Kidney (tissue), 14 donors: ENCODE measurements around the gene GTSE1. TPM values are rescaled to one million over a fixed set of nuclear protein-coding genes. Genes with fewer than 3 reads are reported as not detected.
A peak's percentile ranks its signal among the peaks of the same experiment; 100 is the strongest.

ENCODE experiments used
- DNase-seq, 5 donors: peaks; one replicate each; pipeline ENCODE4 v3.0.0-alpha.2; 2013 to 2020
- FAIRE-seq: peaks from 2 replicates; lab custom pipeline; 2012; peaks lifted over from hg19 to GRCh38; lab: Jason Lieb, UNC
- H3K27ac ChIP-seq, 2 donors: one replicate each; pipeline ENCODE4 v1.7.0; 2013; ENCODE audit warnings: low read depth in 2 of 2, low read length in 2 of 2, inconsistent platforms in 1 of 2
- H3K27me3 ChIP-seq: one replicate; pipeline ENCODE4 v1.7.1; 2013; ENCODE audit warnings: low read length, inconsistent platforms; ENCODE audit not compliant: control insufficient read depth, insufficient read depth
- H3K36me3 ChIP-seq, 3 donors: one replicate each; pipeline versions ENCODE4 v1.7.0 to v1.7.1; 2013; ENCODE audit warnings: low read length in 3 of 3, control low read depth in 1 of 3, inconsistent platforms in 1 of 3; ENCODE audit not compliant: insufficient read depth in 3 of 3, control insufficient read depth in 2 of 3
- H3K4me1 ChIP-seq, 3 donors: one replicate each; pipeline versions ENCODE4 v1.7.0 to v1.7.1; 2013; ENCODE audit warnings: low read length in 3 of 3, inconsistent platforms in 1 of 3, low read depth in 1 of 3; ENCODE audit not compliant: control insufficient read depth in 2 of 3, insufficient read depth in 2 of 3
- H3K4me3 ChIP-seq, 3 donors: one replicate each; pipeline versions ENCODE4 v1.7.0 to v1.8.1; 2013; ENCODE audit warnings: low read length in 3 of 3, control low read depth in 1 of 3, inconsistent platforms in 1 of 3
- H3K9ac ChIP-seq, 3 donors: one replicate each; pipeline versions ENCODE4 v1.7.0 to v1.7.1; 2013; ENCODE audit warnings: low read length in 3 of 3, control low read depth in 1 of 3, inconsistent platforms in 1 of 3
- H3K9me3 ChIP-seq, 3 donors: one replicate each; pipeline versions ENCODE4 v1.7.0 to v1.7.1; 2013; ENCODE audit warnings: low read length in 3 of 3, control low read depth in 1 of 3, inconsistent platforms in 1 of 3; ENCODE audit not compliant: control insufficient read depth in 2 of 3, insufficient read depth in 1 of 3
- CTCF ChIP-seq: IDR thresholded peaks from 3 replicates; pipeline ENCODE4 v1.5.1; 2012; ENCODE audit warnings: mild to moderate bottlenecking, moderate library complexity, borderline replicate concordance; ENCODE audit not compliant: insufficient read depth; ENCODE audit errors: extremely low read depth
- intact Hi-C: fragments of 100-400 bp; cut with DNase I; formaldehyde crosslinking; loops from one replicate; pipeline ENCODE4 v1.11.1; 2022
- polyA plus RNA-seq: library from polyadenylated mRNA; stranded (reverse); fragments of 350-450 nt; fragmentation: Illumina TruSeq; extraction: RNeasy Lipid Tissue Mini Kit (QIAGEN cat#74804); gene quantifications from one replicate; pipeline ENCODE4 v1.2.3, GENCODE V29; 2014; ENCODE audit warnings: low read depth, low replicate concordance; ENCODE audit not compliant: insufficient read depth
- total RNA-seq: library from RNA; stranded (reverse); fragmentation: NEBNext Ultra II Directional; extraction: Animal tissue kit (Norgen Biotek cat#: 25700); gene quantifications from one replicate; pipeline ENCODE4 v1.2.1, GENCODE V29; 2021
- donor health status: control.
- donor health status: control.
- donor health status: control.
- donor health status: control.
- donor health status: control.
- donor health status: DM: yes; HTN: yes; CAD: no.
- donor health status: Normal renal cell carcinoma (clear cell type).

Gene GTSE1
- total and polyA plus RNA-seq, 2 donors from 2014 or later = 0.41 to 0.94 TPM

DNA sequence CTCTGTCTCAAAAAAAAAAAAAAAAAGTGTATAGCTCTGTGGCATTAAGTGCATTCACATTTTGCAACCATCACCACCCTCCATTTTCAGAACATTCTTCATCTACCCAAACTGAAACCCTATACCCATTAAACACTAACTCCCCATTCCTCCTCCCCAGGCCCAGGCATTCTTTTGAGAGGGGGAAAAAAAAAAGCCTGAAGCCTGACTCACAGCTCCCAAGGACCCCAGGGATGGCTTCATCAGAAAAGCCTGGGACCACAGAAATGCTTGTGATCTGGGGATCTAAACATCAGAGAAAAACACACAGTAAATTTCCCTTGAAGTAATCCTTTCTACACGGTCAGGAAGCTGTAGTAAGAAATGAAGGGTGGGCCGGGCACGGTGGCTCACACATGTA, 10.7 kb upstream of the GTSE1 start:
- Histone ChIP-seq H3K36me3 (peaks cover 4 to 66% (median 30%) of the 10 kb centered on the region in 3 donors), H3K4me1 (peaks cover 0 to 13% (median 0%) of the 10 kb centered on the region in 3 donors), H3K9me3 (no peaks in the 10 kb centered on the region), H3K9ac (no peak overlapping the region), H3K4me3 (no peak overlapping the region), H3K27me3 (no peaks in the 10 kb centered on the region), H3K27ac (no peak overlapping the region)
- TF ChIP-seq CTCF = no peak
- no peak for DNase-seq
- no peak for FAIRE-seq
- intact Hi-C loops = no loop called here

- Histone ChIP-seq H3K9ac (no peak overlapping the region), H3K4me3 (no peak overlapping the region), H3K27me3 (no peaks in the 10 kb centered on the region), H3K4me1 (peaks cover 0 to 13% (median 0%) of the 10 kb centered on the region in 3 donors), H3K9me3 (no peaks in the 10 kb centered on the region), H3K27ac (peak overlapping the region in 1 of 2 donors; percentile 42), H3K36me3 (peaks cover 4 to 58% (median 24%) of the 10 kb centered on the region in 3 donors)
- no peak for TF ChIP-seq CTCF
- intact Hi-C loops = no loop called here
- DNase-seq (no peak), FAIRE-seq (no peak)
Observed at GRCh38 chr22:46286941-46287872, 9.5 kb upstream of the GTSE1 start.

GRCh38 chr22:46287873-46288751, 8.6 kb upstream of the GTSE1 start:
- no peak for TF ChIP-seq CTCF
- FAIRE-seq = no peak
- Histone ChIP-seq H3K9me3 (no peaks in the 10 kb centered on the region), H3K4me3 (peak overlapping the region in 1 of 3 donors; percentile 0), H3K4me1 (peaks cover 0 to 13% (median 0%) of the 10 kb centered on the region in 3 donors), H3K36me3 (peaks cover 4 to 59% (median 21%) of the 10 kb centered on the region in 3 donors), H3K27me3 (no peaks in the 10 kb centered on the region), H3K9ac (no peak overlapping the region), H3K27ac (peak overlapping the region; percentile 22 to 42)
- DNase-seq = no peak
- intact Hi-C loops = no loop called here
